HTERT RPE-1 (cell line): ENCODE results near the gene ZNF213.
"Not testable (repeated sequence)": the region's sequence is repeated elsewhere in the genome, so short reads cannot be mapped to it uniquely, and the experiment has no call there.

Experiments
- in situ Hi-C: fragments of 300-500 bp; cut with MboI; formaldehyde crosslinking; loops from 4 replicates; pipeline ENCODE4 v1.14.3; 2020; ENCODE audit warnings: low sequenced_read_pairs

Gene ZNF213

DNA sequence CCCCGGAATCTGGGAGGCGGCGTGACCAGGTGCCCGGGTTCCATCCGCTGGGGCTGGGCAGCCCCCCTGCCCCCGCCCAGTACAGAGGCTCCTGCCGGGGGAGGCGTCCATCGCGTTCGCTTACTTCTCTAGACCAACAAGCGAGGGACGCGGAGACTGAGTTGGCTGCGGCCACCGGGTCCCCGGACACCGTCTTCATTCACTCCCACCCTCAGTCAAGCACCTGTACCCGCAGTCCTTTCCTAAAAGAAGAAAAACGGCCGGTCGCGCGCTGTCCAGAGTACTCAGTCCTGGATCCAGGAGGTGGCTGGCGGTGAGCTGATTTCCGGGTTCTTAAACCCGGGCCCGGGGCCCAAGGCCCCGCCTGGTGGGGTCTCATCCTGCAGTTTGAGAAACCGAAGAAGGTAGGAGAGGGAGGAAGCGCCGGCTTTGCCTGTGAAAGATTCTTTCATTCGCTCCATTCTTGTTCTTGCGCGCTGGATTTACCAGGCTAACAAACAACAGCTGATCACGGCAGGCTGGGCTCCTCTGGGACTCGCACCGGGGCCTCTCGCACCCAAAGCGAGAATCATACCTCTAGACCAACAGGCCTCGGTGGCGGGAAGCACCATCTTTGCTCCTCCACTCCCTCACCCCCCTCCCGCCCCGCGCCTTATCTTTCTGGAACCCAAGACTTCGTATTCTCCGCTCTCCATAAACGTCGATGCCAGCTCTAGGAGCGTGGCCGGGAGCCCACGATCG is 35.8 kb downstream of the ZNF213 start:
- in situ Hi-C loops: no loop called here

- in situ Hi-C loops: no loop called here
These were observed 36.5 kb downstream of the ZNF213 start for GRCh38 chr16:3171181-3171854.

GRCh38 chr16:3171855-3172593 is 37.2 kb downstream of the ZNF213 start:
- in situ Hi-C loops: no loop called here

GRCh38 chr16:3173892-3174617 is 39.2 kb downstream of the ZNF213 start:
- in situ Hi-C loops: no loop called here

- in situ Hi-C loops: no loop called here
These were observed 39.9 kb downstream of the ZNF213 start for GRCh38 chr16:3174618-3175148.

DNA sequence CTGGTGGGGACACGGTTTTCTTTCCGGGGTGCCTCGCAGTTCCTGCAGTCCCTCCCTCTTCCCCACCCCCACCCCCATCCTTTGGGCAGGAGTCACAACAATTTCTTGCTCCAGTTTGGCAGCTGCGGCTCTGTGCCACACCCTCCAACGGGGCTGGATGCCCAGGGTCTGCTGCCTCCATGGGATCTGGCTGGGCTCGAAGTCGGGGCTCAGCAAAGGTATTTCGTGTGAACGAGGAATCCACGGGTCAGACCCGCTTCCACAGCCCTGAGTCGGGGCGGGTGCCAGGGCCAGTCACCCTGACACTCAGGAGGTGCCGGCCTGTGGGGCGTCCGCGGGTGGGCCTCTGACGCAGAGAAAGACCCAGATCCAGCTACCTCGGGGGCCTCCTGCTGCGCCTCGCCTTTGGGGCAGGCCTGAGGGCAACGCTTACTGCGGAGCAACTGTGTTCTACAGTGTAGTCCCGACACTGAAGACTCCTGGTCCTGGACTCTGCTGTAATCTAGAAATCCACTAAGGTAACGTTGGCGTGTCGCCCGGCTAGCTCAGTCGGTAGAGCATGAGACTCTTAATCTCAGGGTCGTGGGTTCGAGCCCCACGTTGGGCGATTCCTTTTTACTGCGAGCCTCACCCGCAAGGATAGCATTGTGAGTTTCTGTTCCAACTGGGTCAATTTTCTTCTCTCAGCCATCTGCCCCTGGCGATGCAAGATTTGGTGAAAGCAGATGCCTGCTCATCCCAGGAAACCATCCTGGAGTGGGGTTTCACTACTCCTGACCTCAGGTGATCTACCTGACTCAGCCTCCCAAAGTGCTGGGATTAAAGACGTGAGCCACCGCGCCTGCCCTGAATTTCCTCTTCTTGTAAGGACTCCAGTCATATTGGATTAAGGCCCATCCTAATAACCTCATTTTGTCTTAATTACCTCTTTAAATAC is 40.6 kb downstream of the ZNF213 start:
- in situ Hi-C loops: no loop called here

GRCh38 chr16:3179651-3180050 is 44.8 kb downstream of the ZNF213 start:
- in situ Hi-C loops: no loop called here

GRCh38 chr16:3180445-3180878 is 45.6 kb downstream of the ZNF213 start:
- in situ Hi-C loops: no loop called here

DNA sequence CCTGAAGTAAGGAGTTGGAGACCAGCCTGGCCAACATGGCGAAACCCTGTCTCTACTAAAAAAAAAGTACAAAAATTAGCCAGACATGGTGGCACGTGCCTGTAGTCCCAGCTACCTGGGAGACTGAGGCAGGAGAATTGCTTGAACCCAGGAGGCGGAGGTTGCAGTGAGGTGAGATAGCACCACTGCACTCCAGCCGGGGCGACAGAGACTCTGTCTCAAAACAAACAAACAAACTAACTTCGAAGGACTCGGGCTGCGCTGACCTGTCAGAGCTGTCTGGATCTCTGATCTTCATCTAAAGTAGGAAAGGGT is 47.4 kb downstream of the ZNF213 start:
- in situ Hi-C loops: not testable (repeated sequence)

- in situ Hi-C loops: no loop called here
These were observed 48.0 kb downstream of the ZNF213 start for GRCh38 chr16:3182608-3183444.

- in situ Hi-C loops: no loop called here
These were observed 48.8 kb downstream of the ZNF213 start for GRCh38 chr16:3183445-3184139.

DNA sequence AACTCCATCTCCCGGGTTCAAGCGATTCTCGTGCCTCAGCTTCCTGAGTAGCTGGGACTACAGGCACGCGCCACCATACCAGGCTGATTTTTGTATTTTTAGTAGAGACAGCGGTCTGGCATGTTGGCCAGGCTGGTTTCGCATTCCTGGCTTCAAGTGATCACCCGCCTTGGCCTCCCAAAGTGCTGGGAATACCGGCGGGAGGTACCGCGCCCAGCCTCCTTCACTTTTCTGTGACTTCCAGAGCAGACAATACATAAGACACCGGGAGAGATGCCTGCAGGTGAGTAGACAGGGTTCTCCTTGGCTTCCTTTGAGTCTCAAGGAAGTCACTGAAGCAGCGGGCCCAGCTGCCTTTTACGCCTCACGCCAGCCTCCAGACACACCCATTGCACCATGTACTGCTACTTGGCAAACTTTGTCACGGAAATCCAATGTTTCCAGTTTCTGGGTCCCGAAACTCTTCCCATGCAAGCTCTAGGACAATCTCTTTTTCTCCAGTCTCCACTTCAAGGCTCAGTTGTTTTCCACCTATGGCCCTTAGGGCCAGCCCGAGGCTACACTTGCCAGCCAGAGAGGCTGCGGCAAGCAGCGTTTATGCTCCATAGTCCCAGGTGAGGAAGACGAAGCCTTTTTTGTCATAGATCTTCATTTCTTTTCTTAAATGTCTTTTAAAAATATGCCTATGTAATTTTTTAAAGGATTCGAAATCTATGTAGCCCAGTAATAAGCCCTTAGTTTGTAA is 52.3 kb downstream of the ZNF213 start:
- in situ Hi-C loops: no loop called here

GRCh38 chr16:3187798-3188674 is 53.2 kb downstream of the ZNF213 start, which contains the start of gene OR1F1:
TSS of gene OR1F1 (plus strand) at chr16:3188204.
- in situ Hi-C loops: no loop called here

DNA sequence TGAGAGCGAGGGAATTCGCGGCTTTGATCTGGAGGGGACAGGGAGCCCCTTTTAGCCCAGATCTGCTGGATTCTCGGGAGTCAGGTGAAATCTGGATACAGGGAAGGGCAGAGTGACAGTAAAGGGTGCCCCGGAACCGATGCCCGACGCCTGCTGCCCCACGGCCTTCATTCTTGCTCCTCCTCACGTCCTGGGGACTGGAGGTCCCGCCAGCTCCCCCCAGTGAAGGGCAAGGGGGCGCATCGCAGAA is 53.8 kb downstream of the ZNF213 start:
- in situ Hi-C loops: no loop called here

- in situ Hi-C loops: no loop called here
These were observed 54.3 kb downstream of the ZNF213 start for GRCh38 chr16:3188925-3189825.

DNA sequence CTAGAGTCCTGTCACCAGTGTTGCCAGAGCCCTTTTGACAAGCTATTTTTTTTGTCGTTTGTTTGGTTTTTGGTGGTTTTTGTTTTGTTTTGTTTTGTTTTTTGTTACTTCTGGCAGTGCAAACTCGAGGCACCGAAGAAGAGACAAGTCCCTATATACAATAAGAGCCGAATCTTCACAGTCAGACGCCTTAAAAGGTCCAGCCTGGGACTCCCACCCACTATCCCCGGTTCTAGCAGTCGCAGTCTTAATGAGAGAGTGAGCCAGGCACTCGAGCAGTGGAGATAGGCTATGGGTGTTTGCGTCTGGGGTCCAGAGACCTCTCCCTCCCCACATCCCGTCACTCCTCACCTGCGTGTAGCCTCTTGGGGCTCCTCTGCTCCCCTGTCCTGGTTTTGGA is 55.0 kb downstream of the ZNF213 start:
- in situ Hi-C loops: no loop called here
